Right lobe of liver (tissue), 4 donors: ENCODE measurements around the gene MOB3A.

Source experiments
- CTCF ChIP-seq, 4 donors: fragments of 200-600 bp in 3 of 4; fragments of 450-650 bp in 1 of 4; IDR thresholded peaks; one replicate each; pipeline versions ENCODE4 v1.5.1 to v1.8.0; 2016 to 2022; ENCODE audit warnings: antibody characterized with exemption in 4 of 4, mild to moderate bottlenecking in 2 of 4
- POLR2A ChIP-seq: fragments of 450-650 bp; IDR thresholded peaks from one replicate; pipeline ENCODE4 v1.6.1; 2017; ENCODE audit warnings: antibody characterized with exemption, mild to moderate bottlenecking
- donor health status: DM: no; HTN: no; CAD: no.
- donor health status: DM: no; HTN: no; CAD: no.
- donor health status: DM: no; HTN: yes; CAD: no.

GRCh38 chr19:2099937-2100718 lies 4.0 kb upstream of the MOB3A start:
- TF ChIP-seq CTCF (IDR thresholded peaks at IDR 0.05) (no peak), POLR2A (no peak)
